ENCODE measurements around the gene CHSY1.

CHSY1 gene

GRCh38 chr15:101275018-101275417 is 23.2 kb upstream of the CHSY1 start:
- no peak for ATAC-seq (ENCODE audit: low read depth)

GRCh38 chr15:101273534-101273933 is 21.7 kb upstream of the CHSY1 start:
- ATAC-seq (ENCODE audit: low read depth) (no peak), DNase-seq (ENCODE audit: low spot score) (peak; percentile 23)
- H3K27me3 ChIP-seq (ENCODE audit: insufficient read depth, poor library complexity, severe bottlenecking) = no peaks in the 10 kb centered on the region
- H3K4me3 ChIP-seq (ENCODE audit: severe bottlenecking) = no peak overlapping the region
- TF ChIP-seq CTCF (IDR thresholded peaks at IDR 0.05; ENCODE audit: poor library complexity, severe bottlenecking) = no peak
- H3K27ac ChIP-seq (ENCODE audit: poor library complexity, severe bottlenecking) = no peak overlapping the region
- peaks cover 5% of the 10 kb centered on the region for H3K4me1 ChIP-seq (ENCODE audit: insufficient read depth, poor library complexity, severe bottlenecking)
- H3K9me3 ChIP-seq (ENCODE audit: severe bottlenecking) = no peaks in the 10 kb centered on the region
- peaks cover 60% of the 10 kb centered on the region for H3K36me3 ChIP-seq (ENCODE audit: low read depth)

More at GRCh38 chr15:101275018-101275417, 23.2 kb upstream of the CHSY1 start:
- H3K9me3 ChIP-seq (ENCODE audit: severe bottlenecking) = no peaks in the 10 kb centered on the region
- peaks cover 63% of the 10 kb centered on the region for H3K36me3 ChIP-seq (ENCODE audit: low read depth)
- DNase-seq (ENCODE audit: low spot score) = no peak
- peaks cover 5% of the 10 kb centered on the region for H3K4me1 ChIP-seq (ENCODE audit: insufficient read depth, poor library complexity, severe bottlenecking)
- H3K4me3 ChIP-seq (ENCODE audit: severe bottlenecking) = no peak overlapping the region
- TF ChIP-seq CTCF (IDR thresholded peaks at IDR 0.05; ENCODE audit: poor library complexity, severe bottlenecking) = no peak
- no peaks in the 10 kb centered on the region for H3K27me3 ChIP-seq (ENCODE audit: insufficient read depth, poor library complexity, severe bottlenecking)
- H3K27ac ChIP-seq (ENCODE audit: poor library complexity, severe bottlenecking) = no peak overlapping the region

GRCh38 chr15:101272584-101272983 is 20.7 kb upstream of the CHSY1 start:
- ATAC-seq (ENCODE audit: low read depth) = no peak

GRCh38 chr15:101269479-101270223 is 17.8 kb upstream of the CHSY1 start:
- H3K4me1 ChIP-seq (ENCODE audit: insufficient read depth, poor library complexity, severe bottlenecking) = no peaks in the 10 kb centered on the region
- no peak overlapping the region for H3K27ac ChIP-seq (ENCODE audit: poor library complexity, severe bottlenecking)
- no peaks in the 10 kb centered on the region for H3K9me3 ChIP-seq (ENCODE audit: severe bottlenecking)
- no peaks in the 10 kb centered on the region for H3K27me3 ChIP-seq (ENCODE audit: insufficient read depth, poor library complexity, severe bottlenecking)
- peak; percentile 62 for TF ChIP-seq CTCF (IDR thresholded peaks at IDR 0.05; ENCODE audit: poor library complexity, severe bottlenecking)
- H3K36me3 ChIP-seq (ENCODE audit: low read depth) = peaks cover 49% of the 10 kb centered on the region
- no peak for DNase-seq (ENCODE audit: low spot score)
- ATAC-seq (ENCODE audit: low read depth) = peak; percentile 34; the same call in 2 of the 3 replicates
- no peak overlapping the region for H3K4me3 ChIP-seq (ENCODE audit: severe bottlenecking)

More at GRCh38 chr15:101272584-101272983, 20.7 kb upstream of the CHSY1 start:
- H3K27ac ChIP-seq (ENCODE audit: poor library complexity, severe bottlenecking) = no peak overlapping the region
- no peak for TF ChIP-seq CTCF (IDR thresholded peaks at IDR 0.05; ENCODE audit: poor library complexity, severe bottlenecking)
- H3K9me3 ChIP-seq (ENCODE audit: severe bottlenecking) = no peaks in the 10 kb centered on the region
- H3K4me3 ChIP-seq (ENCODE audit: severe bottlenecking) = no peak overlapping the region
- no peaks in the 10 kb centered on the region for H3K27me3 ChIP-seq (ENCODE audit: insufficient read depth, poor library complexity, severe bottlenecking)
- no peak for DNase-seq (ENCODE audit: low spot score)
- peaks cover 60% of the 10 kb centered on the region for H3K36me3 ChIP-seq (ENCODE audit: low read depth)
- no peaks in the 10 kb centered on the region for H3K4me1 ChIP-seq (ENCODE audit: insufficient read depth, poor library complexity, severe bottlenecking)
